NCI-H1930 (cell line): ENCODE measurements around the gene GABRP.
"Not testable (repeated sequence)": the region's sequence is repeated elsewhere in the genome, so short reads cannot be mapped to it uniquely, and the experiment has no call there.

Experiments
- DNase-seq, 2 experiments: peaks; one replicate each; lab custom pipeline; 2025; lab: John Stamatoyannopoulos, UW

Gene GABRP

DNA sequence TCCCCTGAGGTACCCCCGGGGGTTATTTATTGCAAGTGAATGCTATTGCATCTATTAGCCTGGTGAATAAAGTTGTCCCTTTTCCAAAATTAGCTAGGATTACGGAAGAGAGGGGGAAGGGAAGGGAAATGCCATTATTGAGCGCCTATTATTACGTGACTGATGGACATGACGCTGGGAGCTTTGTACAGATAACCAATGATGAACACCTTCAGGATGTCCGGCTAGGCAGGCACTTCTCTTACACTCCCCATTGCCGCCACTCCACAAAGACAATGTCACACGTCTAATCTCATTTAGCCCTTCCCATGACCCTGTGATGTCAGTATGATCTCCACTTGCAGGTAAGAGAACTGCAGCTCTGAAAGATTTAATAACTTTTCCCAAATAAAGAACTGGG is 9.4 kb downstream of the GABRP start:
- no peak for DNase-seq

DNA sequence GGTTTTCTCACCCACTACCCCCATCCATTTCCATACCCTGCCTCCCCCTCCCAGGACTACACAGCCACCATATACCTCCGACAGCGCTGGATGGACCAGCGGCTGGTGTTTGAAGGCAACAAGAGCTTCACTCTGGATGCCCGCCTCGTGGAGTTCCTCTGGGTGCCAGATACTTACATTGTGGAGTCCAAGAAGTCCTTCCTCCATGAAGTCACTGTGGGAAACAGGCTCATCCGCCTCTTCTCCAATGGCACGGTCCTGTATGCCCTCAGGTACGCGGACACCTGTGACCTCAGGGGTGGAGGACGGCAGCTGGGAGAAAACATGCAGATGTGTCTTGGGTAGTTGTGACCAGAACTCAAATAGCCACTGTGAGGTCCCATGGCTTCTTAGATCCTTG is 11.6 kb downstream of the GABRP start:
- no peak for DNase-seq

DNA sequence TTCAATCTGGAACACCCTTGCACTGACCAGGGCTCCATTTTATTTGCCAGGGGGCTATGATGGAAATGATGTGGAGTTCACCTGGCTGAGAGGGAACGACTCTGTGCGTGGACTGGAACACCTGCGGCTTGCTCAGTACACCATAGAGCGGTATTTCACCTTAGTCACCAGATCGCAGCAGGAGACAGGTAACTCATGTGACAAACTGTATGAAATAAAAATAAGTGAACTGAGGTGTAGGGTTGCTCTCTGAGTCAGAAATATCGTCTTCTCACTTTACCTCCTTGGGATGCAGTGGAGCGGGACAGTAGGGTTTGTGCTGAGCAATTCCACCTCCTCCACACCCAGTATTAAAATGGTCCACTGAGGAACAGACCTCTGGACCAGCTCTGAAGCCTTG is 22.1 kb downstream of the GABRP start:
- no peak for DNase-seq

DNA sequence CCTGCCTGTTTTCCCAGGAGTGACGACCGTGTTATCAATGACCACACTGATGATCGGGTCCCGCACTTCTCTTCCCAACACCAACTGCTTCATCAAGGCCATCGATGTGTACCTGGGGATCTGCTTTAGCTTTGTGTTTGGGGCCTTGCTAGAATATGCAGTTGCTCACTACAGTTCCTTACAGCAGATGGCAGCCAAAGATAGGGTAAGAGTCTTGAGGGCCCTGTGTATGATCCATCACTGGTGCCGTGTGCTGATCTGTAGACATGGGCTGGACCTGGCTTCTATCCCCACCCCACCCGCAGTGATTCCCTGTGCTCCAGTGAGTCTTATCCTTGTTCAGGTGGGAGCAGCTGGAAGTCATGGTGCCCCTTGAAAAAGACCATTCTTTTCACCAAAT is 26.0 kb downstream of the GABRP start:
- peak; percentile 18 to 27 for DNase-seq

DNA sequence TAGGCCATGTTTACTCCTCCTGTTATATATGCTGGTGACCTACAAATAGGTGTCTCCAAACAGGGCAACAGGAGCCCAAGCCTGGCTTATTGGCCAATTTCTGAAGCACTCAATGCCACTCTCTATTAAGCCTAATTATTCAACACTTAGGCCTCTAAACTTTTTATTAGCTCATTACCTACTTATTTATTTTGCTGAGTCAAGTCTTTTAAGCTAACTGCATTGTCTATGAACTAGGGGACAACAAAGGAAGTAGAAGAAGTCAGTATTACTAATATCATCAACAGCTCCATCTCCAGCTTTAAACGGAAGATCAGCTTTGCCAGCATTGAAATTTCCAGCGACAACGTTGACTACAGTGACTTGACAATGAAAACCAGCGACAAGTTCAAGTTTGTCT is 28.2 kb downstream of the GABRP start:
- no peak for DNase-seq

DNA sequence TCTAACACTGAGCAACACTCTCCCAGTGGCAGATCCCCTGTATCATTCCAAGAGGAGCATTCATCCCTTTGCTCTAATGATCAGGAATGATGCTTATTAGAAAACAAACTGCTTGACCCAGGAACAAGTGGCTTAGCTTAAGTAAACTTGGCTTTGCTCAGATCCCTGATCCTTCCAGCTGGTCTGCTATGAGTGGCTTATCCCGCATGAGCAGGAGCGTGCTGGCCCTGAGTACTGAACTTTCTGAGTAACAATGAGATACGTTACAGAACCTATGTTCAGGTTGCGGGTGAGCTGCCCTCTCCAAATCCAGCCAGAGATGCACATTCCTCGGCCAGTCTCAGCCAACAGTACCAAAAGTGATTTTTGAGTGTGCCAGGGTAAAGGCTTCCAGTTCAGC is 29.7 kb downstream of the GABRP start:
- no peak for DNase-seq

- DNase-seq: no peak
These were observed 33.7 kb downstream of the GABRP start for GRCh38 chr5:170817195-170817594.

- no peak for DNase-seq
These were observed 34.7 kb downstream of the GABRP start for GRCh38 chr5:170818232-170818631.

GRCh38 chr5:170819824-170820223 is 36.3 kb downstream of the GABRP start:
- no peak for DNase-seq

DNA sequence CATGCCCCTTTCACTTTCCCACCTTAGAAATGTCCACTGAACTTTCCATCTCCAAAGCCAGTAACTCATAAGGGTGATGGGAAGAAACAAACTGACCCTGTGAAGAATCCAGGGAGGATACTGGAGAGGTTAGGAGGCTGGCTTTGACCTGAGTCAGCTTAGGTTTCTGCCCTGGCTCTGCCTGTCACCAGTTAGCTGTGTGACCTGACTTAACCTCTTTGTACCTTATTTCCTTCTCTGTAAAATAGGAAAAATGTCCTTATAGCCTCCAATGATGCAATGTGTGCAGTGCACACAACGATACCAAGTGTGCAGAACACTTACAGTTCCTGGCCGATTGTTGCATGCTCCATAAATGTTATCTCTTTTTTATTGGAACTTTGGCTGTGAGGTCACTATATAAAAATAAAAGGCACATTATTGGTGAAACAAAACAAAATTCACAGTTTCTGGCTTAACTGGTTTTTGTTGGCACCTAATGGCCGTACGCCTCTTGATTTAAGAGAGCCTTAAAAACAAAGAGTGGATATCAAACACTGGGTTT is 37.8 kb downstream of the GABRP start:
- no peak for DNase-seq

- DNase-seq: no peak
These were observed 42.6 kb downstream of the GABRP start for GRCh38 chr5:170826117-170826516.

DNA sequence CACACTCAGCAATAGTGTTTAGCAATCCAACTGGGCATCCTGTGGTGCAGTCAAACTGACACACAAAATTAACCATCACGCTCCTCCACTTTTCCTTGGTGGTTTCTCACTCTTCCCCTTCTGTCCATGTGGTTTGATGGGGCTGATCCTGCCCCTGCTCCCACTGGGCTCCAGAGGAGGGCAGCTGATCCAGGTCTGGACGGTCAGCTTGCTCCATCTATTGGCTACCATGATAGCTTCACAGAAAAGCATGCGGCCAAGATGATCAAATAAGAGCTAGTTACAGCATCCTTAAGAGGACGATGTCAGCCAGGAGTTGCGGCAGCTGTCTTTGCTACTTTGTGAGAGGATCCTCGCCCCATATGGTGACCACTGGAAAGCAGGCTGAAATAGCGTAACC is 48.7 kb downstream of the GABRP start:
- DNase-seq: no peak

DNA sequence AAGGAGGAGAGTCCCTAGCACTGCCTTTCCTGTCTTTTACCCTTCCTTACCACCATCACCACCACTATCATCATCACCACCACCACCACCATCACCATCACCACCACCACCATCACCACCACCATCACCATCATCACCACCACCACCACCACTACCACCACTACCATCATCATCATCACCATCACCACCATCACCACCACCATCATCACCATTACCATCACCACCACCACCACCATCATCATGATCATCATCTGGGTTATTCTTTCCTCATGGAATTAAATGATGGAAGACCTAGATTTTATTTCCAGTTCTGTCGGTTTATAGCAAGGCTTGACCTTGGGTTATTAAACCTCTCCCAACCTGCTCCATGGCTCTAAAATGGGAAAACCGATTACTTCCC is 50.5 kb downstream of the GABRP start:
- not testable (repeated sequence) for DNase-seq

DNA sequence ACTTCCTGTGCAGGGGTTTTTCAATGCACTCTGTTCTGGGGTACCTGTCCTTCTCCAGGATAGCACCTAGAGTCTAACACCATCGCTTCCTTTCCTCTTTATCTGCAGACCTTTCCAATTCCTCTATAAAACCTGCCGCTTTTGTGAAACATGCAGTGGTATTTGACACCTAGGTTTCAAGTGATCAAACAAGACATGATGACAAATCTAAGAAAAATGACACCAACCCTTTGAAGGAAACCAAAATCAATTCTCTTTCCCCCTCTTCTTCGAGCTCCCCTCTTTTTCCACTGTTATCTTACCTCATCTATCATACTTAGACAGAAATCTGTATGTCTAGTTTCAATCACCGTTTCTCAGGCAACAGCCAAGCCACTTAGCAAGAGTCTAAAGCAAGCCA is 52.7 kb downstream of the GABRP start:
- DNase-seq: no peak

DNA sequence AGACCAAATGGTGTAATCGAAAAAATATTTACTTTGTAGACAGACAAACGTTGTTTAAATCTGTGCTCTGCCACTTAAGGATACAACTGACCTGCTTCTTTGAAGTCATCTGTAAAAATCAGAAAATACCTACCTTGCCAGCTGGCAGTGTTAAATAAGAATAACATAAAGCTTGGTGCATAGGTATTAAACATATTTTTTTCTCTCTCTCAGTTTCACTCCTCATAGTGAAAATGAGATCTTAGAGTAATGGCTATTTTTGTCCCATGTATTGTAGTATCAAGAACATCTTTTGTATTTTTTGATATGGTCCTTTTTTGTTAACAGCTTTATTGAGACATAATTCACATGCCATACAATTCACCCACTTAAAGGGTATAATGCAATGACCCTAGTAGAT is 60.3 kb downstream of the GABRP start:
- DNase-seq: no peak

GRCh38 chr5:170844651-170845050 is 61.1 kb downstream of the GABRP start:
- no peak for DNase-seq

GRCh38 chr5:170846416-170846815 is 62.9 kb downstream of the GABRP start:
- DNase-seq: no peak

DNA sequence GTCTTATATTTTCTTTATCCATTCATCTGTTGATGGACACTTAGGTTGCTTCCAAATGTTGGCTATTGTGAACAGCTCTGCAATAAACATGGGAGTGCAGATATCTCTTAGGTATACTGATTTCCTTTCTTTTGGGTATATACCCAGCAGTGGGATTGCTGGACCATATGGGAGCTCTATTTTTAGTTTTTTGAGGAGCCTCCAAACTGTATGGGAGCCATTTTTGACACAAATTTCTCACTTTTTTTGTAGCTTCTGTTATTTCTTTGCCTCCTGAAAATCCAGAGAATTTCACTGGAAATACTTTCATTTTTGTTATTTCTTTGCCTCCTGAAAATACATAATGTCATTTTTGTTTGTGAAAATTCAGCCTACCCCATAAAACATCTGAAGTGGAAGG is 63.3 kb downstream of the GABRP start:
- DNase-seq: no peak

DNA sequence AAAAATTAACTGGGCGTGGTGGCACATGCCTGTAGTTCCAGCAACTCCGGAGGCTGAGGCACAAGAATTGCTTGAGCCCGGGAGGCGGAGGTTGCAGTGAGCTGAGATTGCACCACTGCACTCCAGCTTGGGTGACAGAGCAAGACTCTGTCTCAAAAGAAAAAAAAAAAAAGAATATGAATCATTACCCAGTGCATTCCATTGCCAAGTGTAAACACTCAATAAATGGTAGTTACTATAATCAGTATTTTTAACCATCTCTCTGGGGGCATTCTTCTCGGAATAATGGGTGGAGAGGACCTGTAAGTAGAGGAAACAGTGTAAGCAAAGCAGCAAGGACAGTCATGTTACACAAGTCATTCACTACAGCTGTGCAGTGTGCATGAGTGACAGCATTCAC is 64.5 kb downstream of the GABRP start:
- no peak for DNase-seq

GRCh38 chr5:170849374-170849773 is 65.8 kb downstream of the GABRP start:
- DNase-seq: no peak

DNA sequence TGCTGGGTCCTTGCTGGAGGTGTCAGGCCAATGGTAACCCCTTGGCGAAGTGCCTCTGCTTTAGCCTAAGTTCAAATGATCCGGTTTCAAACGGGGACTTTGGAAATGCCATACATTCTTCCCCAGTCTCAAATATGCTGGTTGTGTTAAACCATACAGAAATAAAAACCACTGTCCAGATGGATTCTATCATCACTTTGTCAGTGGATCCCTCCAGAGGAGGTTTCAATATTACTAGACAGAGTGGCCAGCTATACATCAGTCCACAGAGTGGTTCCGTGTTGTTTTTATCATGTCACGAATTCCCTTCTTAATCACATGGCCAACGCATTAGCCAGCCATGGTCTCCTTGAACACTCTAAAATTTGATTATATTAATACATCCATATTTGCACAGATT is 71.0 kb downstream of the GABRP start:
- DNase-seq: no peak

GRCh38 chr5:170857066-170857465 is 73.5 kb downstream of the GABRP start:
- DNase-seq: no peak

GRCh38 chr5:170860415-170860814 is 76.9 kb downstream of the GABRP start:
- no peak for DNase-seq

DNA sequence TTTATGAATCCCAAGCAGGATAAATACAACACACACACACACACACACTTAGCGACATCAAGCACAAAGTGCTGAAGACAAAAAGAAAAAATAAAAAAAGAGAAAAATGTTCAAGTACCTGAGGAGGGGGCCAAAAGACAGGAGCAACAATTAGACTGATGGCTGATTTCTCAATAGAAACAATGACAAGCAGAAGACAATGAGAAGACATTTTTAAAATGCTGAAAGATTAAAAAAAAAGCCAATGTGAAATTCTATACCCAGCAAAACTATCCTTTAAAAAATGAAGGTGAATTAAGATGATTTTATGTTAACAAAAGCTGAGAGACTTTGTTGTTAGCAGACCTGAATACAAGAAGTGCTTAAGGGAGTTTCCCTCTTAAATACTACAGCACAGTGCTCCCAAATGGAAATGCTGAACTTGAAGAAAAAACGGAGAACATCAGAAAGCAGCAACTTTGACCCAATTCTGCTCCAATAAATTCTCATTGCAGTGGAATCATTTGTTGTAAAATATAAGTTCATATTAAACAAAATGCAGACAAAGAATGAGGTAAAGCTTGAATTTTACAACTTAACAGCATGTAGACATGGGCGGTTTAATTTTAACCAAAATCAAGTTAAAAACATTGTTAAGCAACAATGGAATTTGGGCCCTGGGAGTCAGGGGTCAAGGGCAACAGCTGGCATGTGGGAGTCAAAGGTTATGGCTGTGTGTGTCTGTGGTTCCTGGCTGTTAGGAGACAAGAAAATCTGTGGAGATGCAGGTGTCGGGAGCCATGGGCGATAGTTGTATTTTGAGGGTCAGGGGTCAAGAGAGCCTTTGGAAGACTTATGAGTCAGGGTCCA is 77.5 kb downstream of the GABRP start:
- DNase-seq: no peak
